ENCODE measurements around the gene PLCB1.

DNA sequence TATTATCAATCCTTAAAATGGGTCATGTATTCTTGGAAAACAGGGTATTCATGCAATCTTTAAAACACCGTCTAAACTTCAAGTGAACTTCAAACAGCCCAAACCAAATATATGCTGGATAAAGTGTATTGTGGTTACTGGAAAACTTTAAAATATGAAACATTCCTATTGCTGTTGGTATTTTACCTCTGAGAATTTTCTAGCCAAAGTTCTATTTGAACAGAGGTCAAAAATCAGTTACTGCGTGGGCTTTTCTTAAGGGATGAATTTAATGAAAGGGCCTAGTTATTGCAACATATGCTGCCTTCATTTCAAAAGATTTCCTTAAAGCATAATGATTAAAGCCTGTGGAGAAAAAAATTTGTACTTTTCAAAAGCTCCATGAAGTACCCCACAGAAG is 436.0 kb downstream of the PLCB1 start:
- TF ChIP-seq NANOG (IDR thresholded peaks at IDR 0.05; ENCODE audit: borderline replicate concordance): no peak
- TF ChIP-seq ETS1 (IDR thresholded peaks at IDR 0.05): no peak
- TF ChIP-seq, protein P1, sequence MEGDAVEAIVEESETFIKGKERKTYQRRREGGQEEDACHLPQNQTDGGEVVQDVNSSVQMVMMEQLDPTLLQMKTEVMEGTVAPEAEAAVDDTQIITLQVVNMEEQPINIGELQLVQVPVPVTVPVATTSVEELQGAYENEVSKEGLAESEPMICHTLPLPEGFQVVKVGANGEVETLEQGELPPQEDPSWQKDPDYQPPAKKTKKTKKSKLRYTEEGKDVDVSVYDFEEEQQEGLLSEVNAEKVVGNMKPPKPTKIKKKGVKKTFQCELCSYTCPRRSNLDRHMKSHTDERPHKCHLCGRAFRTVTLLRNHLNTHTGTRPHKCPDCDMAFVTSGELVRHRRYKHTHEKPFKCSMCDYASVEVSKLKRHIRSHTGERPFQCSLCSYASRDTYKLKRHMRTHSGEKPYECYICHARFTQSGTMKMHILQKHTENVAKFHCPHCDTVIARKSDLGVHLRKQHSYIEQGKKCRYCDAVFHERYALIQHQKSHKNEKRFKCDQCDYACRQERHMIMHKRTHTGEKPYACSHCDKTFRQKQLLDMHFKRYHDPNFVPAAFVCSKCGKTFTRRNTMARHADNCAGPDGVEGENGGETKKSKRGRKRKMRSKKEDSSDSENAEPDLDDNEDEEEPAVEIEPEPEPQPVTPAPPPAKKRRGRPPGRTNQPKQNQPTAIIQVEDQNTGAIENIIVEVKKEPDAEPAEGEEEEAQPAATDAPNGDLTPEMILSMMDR (conservative IDR thresholded peaks at IDR 0.05; ENCODE audit: low read depth in 2 of 2): no peak
- no peak for TF ChIP-seq EZH2 (IDR thresholded peaks at IDR 0.05; ENCODE audit: low read depth, unreplicated experiment)
